PC-9 (cell line): Measurements from ENCODE around the gene BMP2K. TPM values are rescaled to one million over a fixed set of nuclear protein-coding genes. Genes with fewer than 3 reads are reported as not detected.

ENCODE experiments used
- BruUV-seq: library from RNA; stranded (reverse); fragments of 400-500 nt; replicated peaks from 2 replicates; lab custom pipeline; 2021; lab: Mats Ljungman, UMichigan
- CTCF ChIA-PET: fragments of 300-600 bp; sonication (Branson Sonifier 250); formaldehyde crosslinking; loops from one replicate; lab custom pipeline; 2022; ENCODE audit warnings: antibody characterized with exemption; lab: Charles Lee
- POLR2A ChIA-PET: fragments of 300-600 bp; sonication (Branson Sonifier 250); formaldehyde crosslinking; loops from one replicate; lab custom pipeline; 2022; ENCODE audit warnings: antibody characterized with exemption; ENCODE audit not compliant: unreplicated experiment; lab: Charles Lee
- DNase-seq, 2 experiments: peaks; one replicate each; pipeline versions ENCODE4 v3.0.0 to v3.0.0-alpha.2; 2015 to 2022; ENCODE audit warnings: mixed read lengths in 1 of 2
- H2AFZ ChIP-seq: fragments of 200-600 bp; sonication (generic); 2 replicates; pipeline ENCODE4 v1.8.1; 2017; ENCODE audit warnings: antibody characterized with exemption
- H3F3A ChIP-seq: fragments of 200-600 bp; sonication (generic); 2 replicates; pipeline ENCODE4 v1.8.1; 2017; ENCODE audit warnings: antibody characterized with exemption, mild to moderate bottlenecking, low read depth; ENCODE audit not compliant: insufficient read depth
- H3K27ac ChIP-seq: fragments of 200-600 bp; sonication (generic); 2 replicates; pipeline ENCODE4 v1.6.1; 2016; ENCODE audit warnings: mixed run types
- H3K27me3 ChIP-seq: fragments of 200-600 bp; sonication (generic); 2 replicates; pipeline ENCODE4 v1.6.1; 2016; ENCODE audit warnings: low read depth, mixed run types; ENCODE audit not compliant: insufficient read depth
- H3K36me3 ChIP-seq: fragments of 200-600 bp; sonication (generic); 2 replicates; pipeline ENCODE4 v1.6.1; 2016; ENCODE audit warnings: low read depth, mixed run types
- H3K4me1 ChIP-seq: fragments of 200-600 bp; sonication (generic); replicated peaks from 2 replicates; pipeline ENCODE4 v1.6.1; 2016; ENCODE audit warnings: mixed run types; ENCODE audit not compliant: insufficient read depth
- H3K4me2 ChIP-seq: fragments of 200-600 bp; sonication (generic); 2 replicates; pipeline ENCODE4 v1.6.1; 2017; ENCODE audit warnings: mixed run types
- H3K4me3 ChIP-seq: fragments of 200-600 bp; sonication (generic); 2 replicates; pipeline ENCODE4 v1.6.1; 2016; ENCODE audit warnings: mixed run types
- H3K79me2 ChIP-seq: fragments of 200-600 bp; sonication (generic); 2 replicates; pipeline ENCODE4 v1.6.1; 2017; ENCODE audit warnings: low read depth, mixed run types
- H3K9me2 ChIP-seq: fragments of 200-600 bp; sonication (generic); 2 replicates; pipeline ENCODE4 v1.8.1; 2017; ENCODE audit warnings: mild to moderate bottlenecking; ENCODE audit not compliant: insufficient read depth
- H3K9me3 ChIP-seq: fragments of 200-600 bp; sonication (generic); 2 replicates; pipeline ENCODE4 v1.8.1; 2016; ENCODE audit warnings: low read depth; ENCODE audit not compliant: insufficient read depth
- H4K20me1 ChIP-seq: fragments of 200-600 bp; sonication (generic); 2 replicates; pipeline ENCODE4 v1.8.1; 2017; ENCODE audit not compliant: insufficient read depth
- EZH2 ChIP-seq: fragments of 200-600 bp; sonication (generic); IDR thresholded peaks from 2 replicates; pipeline ENCODE4 v1.8.0; 2017; ENCODE audit warnings: antibody characterized with exemption, low read depth
- intact Hi-C: fragments of 100-400 bp; cut with micrococcal nuclease; formaldehyde crosslinking; loops from one replicate; pipeline ENCODE4 v1.10.0; 2022; ENCODE audit not compliant: unreplicated experiment
- total RNA-seq: library from RNA; stranded (reverse); gene quantifications from 2 replicates; pipeline ENCODE4 v1.2.3, GENCODE V29; 2021
- TF ChIP-seq, protein P1 (sequence below): fragments of 200-600 bp; sonication (generic); conservative IDR thresholded peaks from 2 replicates; pipeline ENCODE4 v1.6.1; 2017; ENCODE audit warnings: mixed run types, antibody characterized with exemption, mild to moderate bottlenecking, moderate library complexity

Gene BMP2K
- total RNA-seq, 1 experiment from 2014 or later, result 12.2 TPM

DNA sequence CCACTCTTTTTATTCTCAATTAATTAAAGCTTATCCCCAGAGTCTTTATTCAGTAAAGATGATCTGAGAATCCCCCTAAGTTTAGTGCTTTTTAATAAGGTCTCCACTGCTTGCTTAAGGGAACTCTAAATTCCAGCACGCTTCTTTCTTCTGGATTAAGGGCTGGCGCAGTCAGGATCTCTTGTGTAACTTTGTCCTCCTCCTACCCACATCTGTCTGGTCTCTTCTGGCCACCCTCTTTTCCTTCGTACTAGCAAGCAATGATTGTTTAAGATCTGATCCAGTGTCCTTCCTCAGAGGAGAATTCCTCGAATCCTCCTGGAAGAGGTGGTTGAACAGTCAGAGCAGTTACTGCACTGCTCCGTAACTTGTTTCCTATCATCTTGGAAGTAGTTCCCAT, 177.1 kb downstream of the BMP2K start:
- H4K20me1 ChIP-seq, result no peaks in the 10 kb centered on the region
- no peak overlapping the region for H3K4me2 ChIP-seq
- no TSS peak for BruUV-seq
- H3K9me2 ChIP-seq, result no peaks in the 10 kb centered on the region
- H3F3A ChIP-seq, result no peaks in the 10 kb centered on the region
- intact Hi-C loops, result loop anchor here (5.0 kb wide), 3 partner anchors 624 to 1384 kb away; partner anchors contain the start of gene CFAP299
- no peaks in the 10 kb centered on the region for H3K27me3 ChIP-seq
- no peak overlapping the region for H3K4me3 ChIP-seq
- no peak for DNase-seq
- no peak overlapping the region for H2AFZ ChIP-seq
- H3K36me3 ChIP-seq, result no peaks in the 10 kb centered on the region
- H3K79me2 ChIP-seq, result no peaks in the 10 kb centered on the region
- no peaks in the 10 kb centered on the region for H3K9me3 ChIP-seq
- TF ChIP-seq EZH2, result no peak
- TF ChIP-seq, protein P1, sequence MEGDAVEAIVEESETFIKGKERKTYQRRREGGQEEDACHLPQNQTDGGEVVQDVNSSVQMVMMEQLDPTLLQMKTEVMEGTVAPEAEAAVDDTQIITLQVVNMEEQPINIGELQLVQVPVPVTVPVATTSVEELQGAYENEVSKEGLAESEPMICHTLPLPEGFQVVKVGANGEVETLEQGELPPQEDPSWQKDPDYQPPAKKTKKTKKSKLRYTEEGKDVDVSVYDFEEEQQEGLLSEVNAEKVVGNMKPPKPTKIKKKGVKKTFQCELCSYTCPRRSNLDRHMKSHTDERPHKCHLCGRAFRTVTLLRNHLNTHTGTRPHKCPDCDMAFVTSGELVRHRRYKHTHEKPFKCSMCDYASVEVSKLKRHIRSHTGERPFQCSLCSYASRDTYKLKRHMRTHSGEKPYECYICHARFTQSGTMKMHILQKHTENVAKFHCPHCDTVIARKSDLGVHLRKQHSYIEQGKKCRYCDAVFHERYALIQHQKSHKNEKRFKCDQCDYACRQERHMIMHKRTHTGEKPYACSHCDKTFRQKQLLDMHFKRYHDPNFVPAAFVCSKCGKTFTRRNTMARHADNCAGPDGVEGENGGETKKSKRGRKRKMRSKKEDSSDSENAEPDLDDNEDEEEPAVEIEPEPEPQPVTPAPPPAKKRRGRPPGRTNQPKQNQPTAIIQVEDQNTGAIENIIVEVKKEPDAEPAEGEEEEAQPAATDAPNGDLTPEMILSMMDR, result no peak
- no peaks in the 10 kb centered on the region for H3K4me1 ChIP-seq
- POLR2A ChIA-PET, result no interaction called here
- no peak overlapping the region for H3K27ac ChIP-seq
- CTCF ChIA-PET, result no interaction called here

DNA sequence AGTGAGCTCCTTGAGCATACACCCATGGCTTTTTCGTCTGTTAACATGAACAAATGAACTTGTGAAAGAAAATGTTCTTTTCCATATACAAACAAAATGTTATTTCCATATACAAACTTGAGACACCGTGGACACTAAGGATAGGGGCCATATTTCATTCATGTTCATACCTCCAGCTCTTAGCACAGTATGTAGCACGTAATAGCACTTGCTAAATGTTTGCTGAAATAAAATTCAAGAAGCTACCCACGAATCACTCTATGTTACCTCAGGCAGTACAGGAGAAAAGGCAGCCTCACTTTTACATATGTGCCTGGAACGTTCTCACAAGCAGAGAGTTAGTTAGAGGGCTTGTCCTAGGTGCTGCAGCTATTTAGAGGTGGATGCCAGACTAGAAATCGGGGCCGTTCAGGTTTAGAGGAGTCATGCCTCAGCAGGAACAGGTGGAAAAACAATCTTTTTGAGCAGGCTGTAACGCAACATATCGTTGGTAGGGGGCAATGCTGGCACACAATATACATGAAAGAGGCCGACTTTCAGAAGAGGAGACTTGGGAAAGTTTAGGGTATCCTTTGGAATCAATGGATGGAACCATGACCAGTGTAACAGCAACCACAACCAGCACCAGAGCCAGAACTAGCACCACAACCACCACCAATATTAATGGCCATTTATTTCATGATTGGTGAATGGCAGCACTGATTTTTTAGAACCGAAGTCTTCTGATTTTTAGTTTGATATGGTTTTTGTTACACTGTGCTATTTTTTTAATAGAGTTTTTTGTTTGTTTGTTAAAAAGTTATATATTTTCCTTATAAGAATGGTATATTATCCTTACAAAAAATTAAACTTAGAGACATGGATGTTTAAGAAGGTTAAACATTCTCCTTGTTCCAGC, 177.9 kb downstream of the BMP2K start:
- Histone ChIP-seq H3F3A (no peaks in the 10 kb centered on the region), H3K9me3 (no peaks in the 10 kb centered on the region), H3K4me1 (no peaks in the 10 kb centered on the region), H4K20me1 (no peaks in the 10 kb centered on the region), H3K27ac (no peak overlapping the region), H3K9me2 (no peaks in the 10 kb centered on the region), H3K27me3 (no peaks in the 10 kb centered on the region), H3K79me2 (no peaks in the 10 kb centered on the region), H3K4me2 (no peak overlapping the region), H3K36me3 (no peaks in the 10 kb centered on the region), H2AFZ (no peak overlapping the region), H3K4me3 (no peak overlapping the region)
- POLR2A ChIA-PET, result no interaction called here
- DNase-seq, result peak in 1 of 2 experiments; percentile 2
- no peak for TF ChIP-seq EZH2
- TF ChIP-seq, protein P1, result peak; percentile 51
- intact Hi-C loops, result loop anchor here (5.0 kb wide), 3 partner anchors 623 to 1383 kb away; partner anchors contain the start of gene CFAP299
- CTCF ChIA-PET, result no interaction called here
- no TSS peak for BruUV-seq

DNA sequence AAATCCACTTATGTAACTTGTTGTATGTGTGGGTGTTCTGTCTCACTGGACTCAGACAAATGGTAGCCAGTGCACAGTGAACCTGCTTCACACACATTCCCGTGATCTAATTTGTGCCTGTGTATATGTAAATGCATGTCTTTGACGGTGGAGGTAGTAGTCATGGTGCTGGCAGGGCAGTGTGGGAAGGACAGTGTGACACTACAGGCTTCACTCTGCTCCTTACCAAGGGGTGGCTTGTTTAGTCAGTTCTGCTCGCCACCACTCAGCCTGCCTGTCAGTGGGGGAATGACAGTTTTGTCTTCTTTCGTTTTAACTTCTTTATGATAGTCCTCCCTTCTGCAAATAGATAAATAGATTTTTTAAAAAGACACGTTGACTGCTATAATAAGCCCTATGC, 180.8 kb downstream of the BMP2K start:
- no peak for DNase-seq
- Histone ChIP-seq H2AFZ (no peak overlapping the region), H3K4me3 (no peak overlapping the region), H3K36me3 (no peaks in the 10 kb centered on the region), H4K20me1 (no peaks in the 10 kb centered on the region), H3K4me2 (no peak overlapping the region), H3K27me3 (no peaks in the 10 kb centered on the region), H3K79me2 (no peaks in the 10 kb centered on the region), H3K9me3 (no peaks in the 10 kb centered on the region), H3K9me2 (no peaks in the 10 kb centered on the region), H3K4me1 (no peaks in the 10 kb centered on the region), H3K27ac (no peak overlapping the region), H3F3A (no peaks in the 10 kb centered on the region)
- no TSS peak for BruUV-seq
- ChIA-PET CTCF (no interaction called here), POLR2A (no interaction called here)
- intact Hi-C loops, result no loop called here
- TF ChIP-seq EZH2, result no peak
- TF ChIP-seq, protein P1, result no peak
